AG09319 (cell line): Measurements from ENCODE around the gene CNRIP1.

Source experiments
- DNase-seq: peaks from one replicate; pipeline ENCODE4 v3.0.0-alpha.2; 2010; ENCODE audit warnings: low read depth; ENCODE audit errors: extremely low read depth
- TF ChIP-seq, protein P1 (sequence below): IDR thresholded peaks from 2 replicates; pipeline ENCODE4 v1.5.1; 2011; ENCODE audit warnings: low read depth, mild to moderate bottlenecking, inconsistent platforms, low read length, moderate library complexity

The CNRIP1 gene

DNA sequence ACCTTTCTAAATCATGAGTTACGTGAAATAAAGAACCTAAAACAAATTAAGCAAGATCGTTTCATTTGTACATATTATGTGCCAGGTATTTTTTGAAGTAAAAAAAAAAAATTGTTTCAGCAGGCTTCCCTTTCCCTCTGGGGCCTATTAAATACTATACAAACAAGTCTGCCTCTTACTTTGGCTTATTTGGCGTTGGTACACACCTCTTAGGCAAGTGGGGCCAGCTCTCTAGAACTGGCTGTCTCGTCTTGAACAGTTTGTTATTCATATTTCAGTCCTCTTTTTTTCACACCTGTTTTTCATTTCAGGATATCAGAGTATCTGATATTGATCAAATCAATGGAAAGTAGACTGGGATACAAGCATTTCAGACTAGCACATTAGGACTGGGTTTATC, 40.1 kb downstream of the CNRIP1 start:
- DNase-seq: no peak
- TF ChIP-seq, protein P1, sequence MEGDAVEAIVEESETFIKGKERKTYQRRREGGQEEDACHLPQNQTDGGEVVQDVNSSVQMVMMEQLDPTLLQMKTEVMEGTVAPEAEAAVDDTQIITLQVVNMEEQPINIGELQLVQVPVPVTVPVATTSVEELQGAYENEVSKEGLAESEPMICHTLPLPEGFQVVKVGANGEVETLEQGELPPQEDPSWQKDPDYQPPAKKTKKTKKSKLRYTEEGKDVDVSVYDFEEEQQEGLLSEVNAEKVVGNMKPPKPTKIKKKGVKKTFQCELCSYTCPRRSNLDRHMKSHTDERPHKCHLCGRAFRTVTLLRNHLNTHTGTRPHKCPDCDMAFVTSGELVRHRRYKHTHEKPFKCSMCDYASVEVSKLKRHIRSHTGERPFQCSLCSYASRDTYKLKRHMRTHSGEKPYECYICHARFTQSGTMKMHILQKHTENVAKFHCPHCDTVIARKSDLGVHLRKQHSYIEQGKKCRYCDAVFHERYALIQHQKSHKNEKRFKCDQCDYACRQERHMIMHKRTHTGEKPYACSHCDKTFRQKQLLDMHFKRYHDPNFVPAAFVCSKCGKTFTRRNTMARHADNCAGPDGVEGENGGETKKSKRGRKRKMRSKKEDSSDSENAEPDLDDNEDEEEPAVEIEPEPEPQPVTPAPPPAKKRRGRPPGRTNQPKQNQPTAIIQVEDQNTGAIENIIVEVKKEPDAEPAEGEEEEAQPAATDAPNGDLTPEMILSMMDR: no peak

DNA sequence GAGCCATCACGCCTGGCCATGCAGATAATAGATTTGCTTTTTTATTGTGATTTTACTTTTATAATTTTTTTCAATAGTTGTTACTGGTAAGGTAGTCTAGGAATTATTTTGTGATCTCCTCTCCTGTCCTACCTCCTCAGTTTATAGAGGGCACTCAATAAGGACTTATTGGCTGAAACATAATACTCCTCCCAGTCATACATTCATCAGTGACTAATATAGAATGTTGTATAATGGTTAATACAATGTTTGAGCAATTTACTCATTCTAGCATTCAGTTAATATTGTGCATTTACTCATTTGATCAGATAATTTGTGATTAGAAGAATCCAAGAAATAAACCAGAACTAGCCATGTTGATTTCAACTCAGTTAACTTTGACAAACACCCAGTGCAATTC, 41.6 kb downstream of the CNRIP1 start:
- no peak for DNase-seq
- TF ChIP-seq, protein P1: no peak

DNA sequence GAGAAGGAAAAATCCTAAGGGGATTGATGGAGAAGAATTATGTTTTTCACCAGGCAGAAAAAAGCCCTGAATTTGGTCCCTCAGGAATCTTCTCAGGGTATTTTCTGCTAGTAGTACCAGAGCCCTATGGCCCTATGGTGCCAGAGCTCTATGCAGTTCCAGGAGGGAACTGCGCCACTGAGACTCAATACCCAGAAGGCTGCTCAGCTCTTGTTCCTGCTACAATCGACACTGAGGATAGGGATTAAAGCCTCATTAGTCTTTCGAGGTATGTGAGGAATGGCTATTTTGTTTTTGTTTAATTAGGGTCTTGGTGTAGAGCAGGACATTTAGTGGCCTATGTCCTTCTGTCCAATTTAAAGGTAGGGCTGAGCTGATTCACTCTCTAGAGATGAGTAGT, 45.7 kb downstream of the CNRIP1 start:
- TF ChIP-seq, protein P1: no peak
- DNase-seq: no peak

DNA sequence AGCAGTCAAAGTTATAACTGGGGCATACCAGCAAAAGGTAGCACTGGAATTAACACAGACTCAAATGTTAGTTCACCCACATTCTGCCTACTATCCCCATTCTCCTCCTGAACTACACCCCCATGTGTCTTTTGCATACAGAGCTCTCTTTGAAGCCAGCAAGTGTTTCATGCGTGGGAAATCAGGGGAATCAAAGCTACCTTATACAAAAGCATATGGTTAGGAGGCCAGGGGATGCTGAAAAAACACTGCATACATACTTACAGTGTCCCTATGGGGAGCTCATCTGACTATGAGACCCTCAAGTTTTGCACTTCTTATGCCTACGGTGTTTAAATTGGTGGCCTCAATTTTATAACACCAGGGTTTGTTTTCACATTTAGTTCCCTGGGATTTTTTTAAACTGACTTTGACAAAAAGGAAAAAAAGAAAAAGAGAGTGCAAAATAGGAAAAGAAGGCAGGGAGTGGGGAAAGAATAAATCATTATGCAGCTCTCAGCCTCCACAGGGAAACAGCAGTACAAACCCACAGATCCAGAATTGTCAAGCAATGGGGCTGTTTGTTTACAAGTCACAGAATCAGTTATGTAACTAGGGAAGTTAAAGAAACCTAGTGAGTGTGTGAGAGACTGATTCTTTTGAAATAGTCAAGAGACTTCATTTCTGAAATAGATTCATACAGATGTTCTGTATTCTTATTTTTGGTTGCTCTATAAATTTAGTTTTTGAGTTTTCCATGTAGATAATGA, 47.3 kb downstream of the CNRIP1 start:
- TF ChIP-seq, protein P1: no peak
- no peak for DNase-seq

GRCh38 chr2:68266655-68267054, 53.1 kb downstream of the CNRIP1 start:
- no peak for DNase-seq

GRCh38 chr2:68263632-68264031, 56.1 kb downstream of the CNRIP1 start:
- no peak for DNase-seq

More at GRCh38 chr2:68266655-68267054, 53.1 kb downstream of the CNRIP1 start:
- TF ChIP-seq, protein P1: no peak

GRCh38 chr2:68258851-68259250, 60.9 kb downstream of the CNRIP1 start:
- DNase-seq: no peak
- TF ChIP-seq, protein P1: no peak

More at GRCh38 chr2:68263632-68264031, 56.1 kb downstream of the CNRIP1 start:
- TF ChIP-seq, protein P1: no peak
